HUES6 (cell line): ENCODE measurements around the gene EIF4G1.
"Not testable (repeated sequence)": the region's sequence is repeated elsewhere in the genome, so short reads cannot be mapped to it uniquely, and the experiment has no call there.

Experiments used
- H3K27ac ChIP-seq: 2 replicates; pipeline ENCODE4 v1.7.0; 2013; ENCODE audit warnings: low read depth, mild to moderate bottlenecking, low read length, inconsistent platforms
- H3K27me3 ChIP-seq: 2 replicates; pipeline ENCODE4 v1.6.1; 2013; ENCODE audit warnings: low read length; ENCODE audit not compliant: control insufficient read depth, insufficient read depth
- H3K36me3 ChIP-seq: 2 replicates; pipeline ENCODE4 v1.6.1; 2013; ENCODE audit warnings: low read length; ENCODE audit not compliant: control insufficient read depth, insufficient read depth
- H3K4me1 ChIP-seq: 2 replicates; pipeline ENCODE4 v1.6.1; 2013; ENCODE audit warnings: low read length; ENCODE audit not compliant: control insufficient read depth, insufficient read depth
- H3K4me3 ChIP-seq: 2 replicates; pipeline ENCODE4 v1.5.1; 2013; ENCODE audit warnings: low read depth, low read length
- H3K9ac ChIP-seq: one replicate; pipeline ENCODE4 v1.6.1; 2013; ENCODE audit warnings: mild to moderate bottlenecking, low read length
- H3K9me3 ChIP-seq: 2 replicates; pipeline ENCODE4 v1.6.1; 2013; ENCODE audit warnings: low read depth, low read length; ENCODE audit not compliant: control insufficient read depth, insufficient read depth

Gene EIF4G1, protein sequence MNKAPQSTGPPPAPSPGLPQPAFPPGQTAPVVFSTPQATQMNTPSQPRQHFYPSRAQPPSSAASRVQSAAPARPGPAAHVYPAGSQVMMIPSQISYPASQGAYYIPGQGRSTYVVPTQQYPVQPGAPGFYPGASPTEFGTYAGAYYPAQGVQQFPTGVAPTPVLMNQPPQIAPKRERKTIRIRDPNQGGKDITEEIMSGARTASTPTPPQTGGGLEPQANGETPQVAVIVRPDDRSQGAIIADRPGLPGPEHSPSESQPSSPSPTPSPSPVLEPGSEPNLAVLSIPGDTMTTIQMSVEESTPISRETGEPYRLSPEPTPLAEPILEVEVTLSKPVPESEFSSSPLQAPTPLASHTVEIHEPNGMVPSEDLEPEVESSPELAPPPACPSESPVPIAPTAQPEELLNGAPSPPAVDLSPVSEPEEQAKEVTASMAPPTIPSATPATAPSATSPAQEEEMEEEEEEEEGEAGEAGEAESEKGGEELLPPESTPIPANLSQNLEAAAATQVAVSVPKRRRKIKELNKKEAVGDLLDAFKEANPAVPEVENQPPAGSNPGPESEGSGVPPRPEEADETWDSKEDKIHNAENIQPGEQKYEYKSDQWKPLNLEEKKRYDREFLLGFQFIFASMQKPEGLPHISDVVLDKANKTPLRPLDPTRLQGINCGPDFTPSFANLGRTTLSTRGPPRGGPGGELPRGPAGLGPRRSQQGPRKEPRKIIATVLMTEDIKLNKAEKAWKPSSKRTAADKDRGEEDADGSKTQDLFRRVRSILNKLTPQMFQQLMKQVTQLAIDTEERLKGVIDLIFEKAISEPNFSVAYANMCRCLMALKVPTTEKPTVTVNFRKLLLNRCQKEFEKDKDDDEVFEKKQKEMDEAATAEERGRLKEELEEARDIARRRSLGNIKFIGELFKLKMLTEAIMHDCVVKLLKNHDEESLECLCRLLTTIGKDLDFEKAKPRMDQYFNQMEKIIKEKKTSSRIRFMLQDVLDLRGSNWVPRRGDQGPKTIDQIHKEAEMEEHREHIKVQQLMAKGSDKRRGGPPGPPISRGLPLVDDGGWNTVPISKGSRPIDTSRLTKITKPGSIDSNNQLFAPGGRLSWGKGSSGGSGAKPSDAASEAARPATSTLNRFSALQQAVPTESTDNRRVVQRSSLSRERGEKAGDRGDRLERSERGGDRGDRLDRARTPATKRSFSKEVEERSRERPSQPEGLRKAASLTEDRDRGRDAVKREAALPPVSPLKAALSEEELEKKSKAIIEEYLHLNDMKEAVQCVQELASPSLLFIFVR (N-terminal part only)

DNA sequence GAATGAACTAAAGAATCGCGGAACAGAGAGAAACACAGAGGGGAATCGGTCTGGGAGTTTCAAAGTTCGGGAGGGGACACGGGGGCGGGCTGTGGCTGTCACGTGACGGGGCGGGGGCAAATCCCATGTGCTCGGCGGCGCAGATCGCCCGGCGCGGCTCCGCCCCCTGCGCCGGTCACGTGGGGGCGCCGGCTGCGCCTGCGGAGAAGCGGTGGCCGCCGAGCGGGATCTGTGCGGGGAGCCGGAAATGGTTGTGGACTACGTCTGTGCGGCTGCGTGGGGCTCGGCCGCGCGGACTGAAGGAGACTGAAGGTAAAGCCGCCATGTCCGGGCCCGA, at the start of gene EIF4G1:
TSS of gene EIF4G1 (plus strand) at position 244 of the 337 bp plus-strand sequence. CDS start 1,191 bp downstream, outside the sequence.
- Histone ChIP-seq H3K27ac (peak within 1 kb of the TSS; percentile 96), H3K4me3 (peak within 1 kb of the TSS; percentile 79), H3K9me3 (no peaks in the 10 kb centered on the region), H3K9ac (peak within 1 kb of the TSS; percentile 98), H3K4me1 (peaks cover 11% of the 10 kb centered on the region; the same call in 1 of the 2 replicates), H3K36me3 (peaks cover 34% of the 10 kb centered on the region), H3K27me3 (no peaks in the 10 kb centered on the region)

DNA sequence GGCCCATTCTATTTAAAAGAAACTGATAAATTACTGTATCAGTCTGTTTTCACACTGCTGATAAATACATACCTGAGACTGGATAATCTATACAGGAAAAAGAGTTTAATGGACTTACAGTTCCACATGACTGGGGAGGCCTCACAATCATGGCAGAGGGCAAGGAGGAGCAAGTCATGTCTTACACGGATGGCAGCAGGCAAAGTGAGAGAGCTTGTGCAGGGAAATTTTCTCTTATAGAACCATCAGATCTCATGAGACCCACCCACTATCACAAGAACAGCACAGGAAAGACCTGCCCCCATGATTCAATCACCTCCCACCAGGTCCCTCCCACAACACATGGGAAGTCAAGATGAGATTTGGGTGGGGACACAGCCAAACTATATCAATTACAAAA, 47.2 kb upstream of the EIF4G1 start:
- H3K9ac ChIP-seq, H3K36me3 ChIP-seq, H3K27ac ChIP-seq, H3K4me3 ChIP-seq, H3K9me3 ChIP-seq, H3K4me1 ChIP-seq: not testable (repeated sequence)
- peaks cover 27% of the 10 kb centered on the region for H3K27me3 ChIP-seq

DNA sequence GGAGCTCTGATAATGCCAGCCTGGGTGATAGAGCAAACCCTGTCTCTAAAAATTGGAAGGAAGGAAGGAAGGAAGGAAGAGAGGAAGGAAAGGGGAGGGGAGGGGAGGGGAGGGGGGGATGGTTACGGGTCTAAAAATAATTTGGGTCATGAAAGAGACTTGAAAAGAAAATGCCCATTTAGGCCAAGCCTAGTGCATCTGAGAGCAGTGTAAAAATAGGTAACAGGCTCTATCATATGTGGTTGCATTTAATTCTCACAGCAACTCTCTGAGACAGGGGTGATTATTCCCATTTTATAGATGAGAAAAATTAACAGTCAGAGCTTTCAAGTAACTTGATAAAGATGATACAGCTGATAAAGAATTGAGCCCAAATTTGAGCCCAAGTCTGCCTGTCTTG, 42.1 kb upstream of the EIF4G1 start:
- Histone ChIP-seq H3K9me3 (no peaks in the 10 kb centered on the region; the same call in 1 of the 2 replicates), H3K27me3 (peaks cover 33% of the 10 kb centered on the region), H3K4me1 (peaks cover 4% of the 10 kb centered on the region; the same call in 1 of the 2 replicates), H3K27ac (no peak overlapping the region), H3K4me3 (no peak overlapping the region), H3K36me3 (no peaks in the 10 kb centered on the region), H3K9ac (no peak overlapping the region)

DNA sequence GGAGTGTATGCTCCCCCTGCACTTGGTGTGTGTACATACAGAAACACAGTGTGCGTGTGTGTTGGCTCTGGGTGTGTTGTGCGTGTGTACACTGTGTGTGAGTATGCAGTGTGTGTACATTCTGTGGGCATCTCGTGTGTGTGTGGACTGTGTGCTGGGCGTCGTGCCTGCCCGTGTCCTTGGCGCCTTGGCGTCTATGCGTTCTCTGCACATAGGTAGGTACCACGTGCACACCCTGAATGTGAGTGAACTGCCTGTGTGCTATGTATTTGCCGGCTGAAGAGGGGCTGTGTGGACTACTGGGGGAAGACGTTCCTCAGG, 39.1 kb upstream of the EIF4G1 start:
- Histone ChIP-seq H3K27me3 (peaks cover 58% of the 10 kb centered on the region), H3K9ac (no peak overlapping the region), H3K36me3 (no peaks in the 10 kb centered on the region), H3K9me3 (no peaks in the 10 kb centered on the region), H3K27ac (no peak overlapping the region), H3K4me3 (peak overlapping the region; percentile 53), H3K4me1 (peaks cover 4% of the 10 kb centered on the region; the same call in 1 of the 2 replicates)

DNA sequence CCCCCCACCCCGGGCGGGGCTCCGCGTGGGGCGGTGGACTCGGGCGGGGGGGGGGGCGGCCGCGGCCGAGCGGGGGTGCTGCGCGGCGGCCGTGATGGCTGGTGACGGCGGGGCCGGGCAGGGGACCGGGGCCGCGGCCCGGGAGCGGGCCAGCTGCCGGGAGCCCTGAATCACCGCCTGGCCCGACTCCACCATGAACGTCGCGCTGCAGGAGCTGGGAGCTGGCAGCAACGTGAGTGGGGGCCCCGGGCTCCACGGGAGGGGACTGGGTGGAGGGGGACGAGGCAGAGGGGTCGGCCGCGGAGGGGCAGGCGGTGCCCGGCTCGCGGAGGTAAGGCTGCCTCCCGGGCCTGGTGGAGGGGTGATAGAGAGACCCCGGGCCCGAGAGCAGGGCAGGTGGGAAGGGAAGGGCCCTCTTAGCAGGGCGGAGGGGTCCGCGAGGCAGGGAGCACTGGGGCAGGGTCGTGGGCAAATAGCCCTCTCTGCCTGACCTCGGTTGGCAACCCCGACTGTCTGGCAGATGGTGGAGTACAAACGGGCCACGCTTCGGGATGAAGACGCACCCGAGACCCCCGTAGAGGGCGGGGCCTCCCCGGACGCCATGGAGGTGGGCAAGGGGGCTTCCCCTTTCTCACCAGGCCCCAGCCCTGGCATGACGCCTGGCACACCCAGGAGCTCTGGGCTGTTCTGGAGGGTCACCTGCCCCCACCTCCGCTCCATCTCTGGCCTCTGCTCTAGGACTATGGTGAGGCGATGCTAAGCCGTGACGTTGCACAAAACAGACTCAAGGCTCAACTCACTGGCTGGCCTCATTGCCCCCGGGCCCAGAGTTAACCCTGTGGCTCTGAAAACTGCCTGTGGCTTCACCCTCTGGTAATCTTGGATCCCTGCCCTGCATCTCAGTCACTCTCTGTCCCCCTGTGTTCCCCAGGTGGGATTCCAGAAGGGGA, 38.2 kb upstream of the EIF4G1 start, which contains the start of gene ECE2:
TSS of gene ECE2 (plus strand) at position 62 of the 950 bp plus-strand sequence. CDS start at position 194, 132 bp downstream.
- Histone ChIP-seq H3K9me3 (no peaks in the 10 kb centered on the region), H3K36me3 (no peaks in the 10 kb centered on the region), H3K27ac (no peak within 1 kb of the TSS), H3K4me3 (peak within 1 kb of the TSS; percentile 53), H3K4me1 (peaks cover 4% of the 10 kb centered on the region; the same call in 1 of the 2 replicates), H3K27me3 (peaks cover 64% of the 10 kb centered on the region), H3K9ac (no peak within 1 kb of the TSS)

DNA sequence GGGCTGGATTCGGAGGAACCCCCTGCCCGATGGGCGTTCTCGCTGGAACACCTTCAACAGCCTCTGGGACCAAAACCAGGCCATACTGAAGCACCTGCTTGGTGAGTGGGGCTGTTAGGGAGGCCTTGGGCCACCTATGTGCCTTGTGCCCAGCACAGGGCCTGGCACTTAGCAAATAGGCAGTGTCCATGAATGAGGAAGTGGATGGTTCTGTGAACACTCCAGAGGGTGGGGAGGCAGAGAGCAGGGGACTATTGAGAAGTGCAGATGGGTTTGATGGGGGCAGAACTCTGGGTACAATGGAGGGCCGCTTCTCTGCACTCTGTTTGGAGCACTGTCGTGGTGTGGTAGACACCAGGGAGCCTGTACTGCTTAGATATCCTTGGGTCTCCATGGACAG, 37.0 kb upstream of the EIF4G1 start:
- Histone ChIP-seq H3K4me1 (peaks cover 4% of the 10 kb centered on the region; the same call in 1 of the 2 replicates), H3K36me3 (no peaks in the 10 kb centered on the region), H3K9ac (no peak overlapping the region), H3K27me3 (peaks cover 65% of the 10 kb centered on the region), H3K9me3 (no peaks in the 10 kb centered on the region), H3K4me3 (no peak overlapping the region), H3K27ac (no peak overlapping the region)

DNA sequence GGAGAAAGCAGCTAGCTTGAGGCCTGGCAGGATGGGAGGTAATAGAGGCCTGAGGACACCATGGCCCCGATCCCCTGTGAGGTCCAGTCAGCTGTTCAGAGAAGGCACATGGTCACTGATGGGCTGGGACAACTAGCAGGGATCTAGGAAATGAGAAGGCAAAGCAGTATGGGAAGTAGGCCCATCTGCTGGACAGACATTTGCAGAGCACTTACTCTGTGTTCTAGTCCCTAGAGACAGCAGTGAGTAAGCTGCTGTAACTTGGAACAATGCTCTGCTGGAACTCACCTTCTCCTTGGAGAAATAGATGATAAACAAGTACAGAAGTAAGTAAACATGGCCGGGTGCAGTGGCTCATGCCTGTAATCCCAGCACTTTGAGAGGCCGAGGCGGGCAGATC, 31.5 kb upstream of the EIF4G1 start:
- no peaks in the 10 kb centered on the region for H3K9me3 ChIP-seq
- no peak overlapping the region for H3K9ac ChIP-seq
- H3K27ac ChIP-seq = no peak overlapping the region
- no peaks in the 10 kb centered on the region for H3K36me3 ChIP-seq
- H3K4me1 ChIP-seq = no peaks in the 10 kb centered on the region
- H3K4me3 ChIP-seq = no peak overlapping the region
- peaks cover 32% of the 10 kb centered on the region for H3K27me3 ChIP-seq

DNA sequence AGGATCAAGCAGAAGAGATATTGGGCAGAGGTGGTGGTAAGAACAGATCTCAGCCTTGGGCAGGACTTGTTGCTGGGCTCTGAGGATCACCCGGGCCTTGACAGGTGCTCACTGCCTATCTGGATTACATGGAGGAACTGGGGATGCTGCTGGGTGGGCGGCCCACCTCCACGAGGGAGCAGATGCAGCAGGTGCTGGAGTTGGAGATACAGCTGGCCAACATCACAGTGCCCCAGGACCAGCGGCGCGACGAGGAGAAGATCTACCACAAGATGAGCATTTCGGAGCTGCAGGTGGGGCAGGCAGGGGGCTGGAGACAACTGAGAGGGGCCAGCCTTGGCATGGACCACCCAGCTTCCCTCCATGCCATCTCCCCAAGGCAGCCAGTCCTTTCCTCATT, 30.7 kb upstream of the EIF4G1 start:
- no peak overlapping the region for H3K4me3 ChIP-seq
- H3K27ac ChIP-seq = no peak overlapping the region
- H3K27me3 ChIP-seq = peaks cover 26% of the 10 kb centered on the region
- no peaks in the 10 kb centered on the region for H3K9me3 ChIP-seq
- H3K4me1 ChIP-seq = no peaks in the 10 kb centered on the region
- H3K9ac ChIP-seq = no peak overlapping the region
- H3K36me3 ChIP-seq = no peaks in the 10 kb centered on the region

DNA sequence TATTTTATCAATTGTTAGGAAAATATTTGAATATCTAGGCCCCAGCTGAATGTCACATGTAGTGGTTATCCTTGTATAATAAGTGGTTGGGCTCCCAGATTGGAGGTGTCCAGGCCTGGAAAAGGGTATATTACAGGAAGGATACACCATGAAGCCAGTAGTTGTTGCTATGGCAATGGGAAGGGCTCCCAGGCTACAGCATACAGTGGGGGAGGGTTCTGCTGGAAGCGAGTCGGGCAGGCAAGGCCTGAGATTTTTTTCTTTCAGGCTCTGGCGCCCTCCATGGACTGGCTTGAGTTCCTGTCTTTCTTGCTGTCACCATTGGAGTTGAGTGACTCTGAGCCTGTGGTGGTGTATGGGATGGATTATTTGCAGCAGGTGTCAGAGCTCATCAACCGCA, 29.7 kb upstream of the EIF4G1 start:
- H3K4me1 ChIP-seq = no peaks in the 10 kb centered on the region
- H3K4me3 ChIP-seq = no peak overlapping the region
- no peaks in the 10 kb centered on the region for H3K36me3 ChIP-seq
- no peaks in the 10 kb centered on the region for H3K9me3 ChIP-seq
- H3K27me3 ChIP-seq = peaks cover 21% of the 10 kb centered on the region
- H3K9ac ChIP-seq = no peak overlapping the region
- no peak overlapping the region for H3K27ac ChIP-seq

DNA sequence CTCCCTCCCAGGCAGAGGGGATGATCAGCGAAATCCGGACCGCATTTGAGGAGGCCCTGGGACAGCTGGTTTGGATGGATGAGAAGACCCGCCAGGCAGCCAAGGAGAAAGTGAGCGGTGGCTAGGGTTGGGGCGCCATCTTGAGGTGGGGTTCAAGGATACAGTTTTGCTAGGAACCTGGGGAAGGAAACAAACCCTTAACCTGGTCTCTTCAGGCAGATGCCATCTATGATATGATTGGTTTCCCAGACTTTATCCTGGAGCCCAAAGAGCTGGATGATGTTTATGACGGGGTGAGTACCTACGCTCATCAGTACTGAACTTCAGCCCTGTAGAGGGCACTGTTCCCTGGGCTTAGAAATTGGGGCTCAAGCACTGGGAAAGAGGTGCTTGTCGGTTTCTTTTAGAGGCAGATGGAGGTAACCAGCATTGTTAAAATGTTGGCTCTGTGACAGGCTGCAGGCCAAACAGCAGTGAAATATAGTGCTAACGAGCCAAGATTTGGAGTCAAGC, 24.9 kb upstream of the EIF4G1 start:
- Histone ChIP-seq H3K9me3 (no peaks in the 10 kb centered on the region), H3K36me3 (no peaks in the 10 kb centered on the region), H3K27ac (no peak overlapping the region), H3K27me3 (no peaks in the 10 kb centered on the region; the same call in 1 of the 2 replicates), H3K4me3 (no peak overlapping the region), H3K9ac (no peak overlapping the region), H3K4me1 (no peaks in the 10 kb centered on the region)
